Immature natural killer cell (primary cell): Measurements from ENCODE around the gene ARHGEF10L. TPM values are rescaled to one million over a fixed set of nuclear protein-coding genes. Genes with fewer than 3 reads are reported as not detected.

Source experiments
- DNase-seq, 3 donors: peaks; one replicate each; pipeline ENCODE4 v3.0.0; 2022; ENCODE audit warnings: mixed read lengths in 1 of 3
- H3K27ac Mint-ChIP-seq, 6 donors: one replicate each; pipeline ENCODE4 v1.8.0; 2020; ENCODE audit warnings: mixed read lengths in 6 of 6, mild to moderate bottlenecking in 5 of 6, inconsistent platforms in 4 of 6, moderate library complexity in 3 of 6
- H3K27me3 Mint-ChIP-seq, 3 donors: one replicate each; pipeline ENCODE4 v1.8.0; 2020 to 2021; ENCODE audit warnings: low read depth in 3 of 3, mild to moderate bottlenecking in 3 of 3, mixed read lengths in 3 of 3, moderate library complexity in 3 of 3, inconsistent platforms in 1 of 3
- H3K36me3 Mint-ChIP-seq, 3 donors: one replicate each; pipeline ENCODE4 v1.8.0; 2020; ENCODE audit warnings: mixed read lengths in 3 of 3, inconsistent platforms in 2 of 3, mild to moderate bottlenecking in 2 of 3
- H3K4me1 Mint-ChIP-seq, 2 donors: one replicate each; pipeline ENCODE4 v1.8.0; 2020; ENCODE audit warnings: inconsistent platforms in 2 of 2, mild to moderate bottlenecking in 2 of 2, mixed read lengths in 2 of 2, moderate library complexity in 1 of 2
- H3K4me3 Mint-ChIP-seq, 5 donors: one replicate each; pipeline ENCODE4 v1.8.0; 2020; ENCODE audit warnings: mild to moderate bottlenecking in 5 of 5, mixed read lengths in 5 of 5, inconsistent platforms in 3 of 5, moderate library complexity in 3 of 5
- H3K9me3 Mint-ChIP-seq, 6 donors: one replicate each; pipeline ENCODE4 v1.8.0; 2020; ENCODE audit warnings: mild to moderate bottlenecking in 6 of 6, mixed read lengths in 6 of 6, inconsistent platforms in 4 of 6, moderate library complexity in 3 of 6
- polyA plus RNA-seq, 3 donors: library from polyadenylated mRNA; unstranded; fragments of 300-500 nt; fragmentation: Illumina TruSeq; gene quantifications; one replicate each; pipeline ENCODE4 v1.2.3, GENCODE V29; 2021

Gene ARHGEF10L
- polyA plus RNA-seq, 3 donors from 2014 or later, result 0.17 to 0.20 TPM; not detected in 1

- Mint-ChIP-seq H3K27ac (no peak overlapping the region), H3K27me3 (peaks cover 0 to 5% (median 0%) of the 10 kb centered on the region in 3 donors), H3K9me3 (no peaks in the 10 kb centered on the region), H3K4me1 (no peaks in the 10 kb centered on the region), H3K4me3 (no peak overlapping the region), H3K36me3 (no peaks in the 10 kb centered on the region)
- no peak for DNase-seq
Observed at GRCh38 chr1:17563494-17564281, 24.2 kb downstream of the ARHGEF10L start.

GRCh38 chr1:17564458-17565393, 25.2 kb downstream of the ARHGEF10L start:
- H3K9me3 Mint-ChIP-seq, result no peaks in the 10 kb centered on the region
- H3K27ac Mint-ChIP-seq, result no peak overlapping the region
- H3K4me1 Mint-ChIP-seq, result no peaks in the 10 kb centered on the region
- H3K36me3 Mint-ChIP-seq, result no peaks in the 10 kb centered on the region
- DNase-seq, result no peak
- H3K4me3 Mint-ChIP-seq, result no peak overlapping the region
- H3K27me3 Mint-ChIP-seq, result peaks cover 0 to 5% (median 0%) of the 10 kb centered on the region in 3 donors

- Mint-ChIP-seq H3K4me3 (no peak overlapping the region), H3K27ac (no peak overlapping the region), H3K4me1 (no peaks in the 10 kb centered on the region), H3K27me3 (peaks cover 0 to 5% (median 0%) of the 10 kb centered on the region in 3 donors), H3K36me3 (no peaks in the 10 kb centered on the region), H3K9me3 (no peaks in the 10 kb centered on the region)
- DNase-seq, result no peak
Observed at GRCh38 chr1:17565461-17566252, 26.2 kb downstream of the ARHGEF10L start.

GRCh38 chr1:17566417-17566816, 26.9 kb downstream of the ARHGEF10L start:
- H3K27me3 Mint-ChIP-seq, result peaks cover 2 to 5% (median 3%) of the 10 kb centered on the region in 3 donors
- no peaks in the 10 kb centered on the region for H3K4me1 Mint-ChIP-seq
- DNase-seq, result no peak
- H3K36me3 Mint-ChIP-seq, result no peaks in the 10 kb centered on the region
- no peaks in the 10 kb centered on the region for H3K9me3 Mint-ChIP-seq
- no peak overlapping the region for H3K27ac Mint-ChIP-seq
- no peak overlapping the region for H3K4me3 Mint-ChIP-seq

- H3K27ac Mint-ChIP-seq, result no peak overlapping the region
Observed at GRCh38 chr1:17566892-17567291, 27.4 kb downstream of the ARHGEF10L start.

GRCh38 chr1:17567582-17567981, 28.1 kb downstream of the ARHGEF10L start:
- no peaks in the 10 kb centered on the region for H3K9me3 Mint-ChIP-seq
- H3K4me3 Mint-ChIP-seq, result no peak overlapping the region
- no peak for DNase-seq
- no peaks in the 10 kb centered on the region for H3K36me3 Mint-ChIP-seq
- no peak overlapping the region for H3K27ac Mint-ChIP-seq
- peaks cover 0 to 3% (median 2%) of the 10 kb centered on the region in 3 donors for H3K27me3 Mint-ChIP-seq
- H3K4me1 Mint-ChIP-seq, result no peaks in the 10 kb centered on the region

More at GRCh38 chr1:17566892-17567291, 27.4 kb downstream of the ARHGEF10L start:
- no peaks in the 10 kb centered on the region for H3K9me3 Mint-ChIP-seq
- H3K4me3 Mint-ChIP-seq, result no peak overlapping the region
- H3K27me3 Mint-ChIP-seq, result peaks cover 2 to 3% (median 2%) of the 10 kb centered on the region in 3 donors
- DNase-seq, result no peak
- H3K4me1 Mint-ChIP-seq, result no peaks in the 10 kb centered on the region
- no peaks in the 10 kb centered on the region for H3K36me3 Mint-ChIP-seq

- Mint-ChIP-seq H3K9me3 (no peaks in the 10 kb centered on the region), H3K4me1 (no peaks in the 10 kb centered on the region), H3K36me3 (no peaks in the 10 kb centered on the region), H3K27me3 (peaks cover 0 to 3% (median 2%) of the 10 kb centered on the region in 3 donors), H3K27ac (peak overlapping the region in 1 of 6 donors; percentile 25), H3K4me3 (no peak overlapping the region)
- no peak for DNase-seq
Observed at GRCh38 chr1:17568014-17568900, 28.8 kb downstream of the ARHGEF10L start.

- H3K27me3 Mint-ChIP-seq, result peaks cover 0 to 3% (median 2%) of the 10 kb centered on the region in 3 donors
- H3K4me3 Mint-ChIP-seq, result no peak overlapping the region
- no peak for DNase-seq
- no peaks in the 10 kb centered on the region for H3K9me3 Mint-ChIP-seq
- no peaks in the 10 kb centered on the region for H3K36me3 Mint-ChIP-seq
- H3K27ac Mint-ChIP-seq, result no peak overlapping the region
- H3K4me1 Mint-ChIP-seq, result no peaks in the 10 kb centered on the region
Observed at GRCh38 chr1:17569200-17570139, 30.0 kb downstream of the ARHGEF10L start.

GRCh38 chr1:17570228-17570627, 30.7 kb downstream of the ARHGEF10L start:
- no peak overlapping the region for H3K27ac Mint-ChIP-seq

GRCh38 chr1:17572264-17572985, 32.9 kb downstream of the ARHGEF10L start:
- Mint-ChIP-seq H3K27ac (no peak overlapping the region), H3K4me3 (no peak overlapping the region), H3K4me1 (no peaks in the 10 kb centered on the region), H3K9me3 (no peaks in the 10 kb centered on the region), H3K27me3 (peaks cover 2 to 3% (median 3%) of the 10 kb centered on the region in 3 donors), H3K36me3 (no peaks in the 10 kb centered on the region)
- no peak for DNase-seq

More at GRCh38 chr1:17570228-17570627, 30.7 kb downstream of the ARHGEF10L start:
- H3K9me3 Mint-ChIP-seq, result no peaks in the 10 kb centered on the region
- no peak for DNase-seq
- H3K36me3 Mint-ChIP-seq, result no peaks in the 10 kb centered on the region
- H3K27me3 Mint-ChIP-seq, result peaks cover 2 to 3% (median 3%) of the 10 kb centered on the region in 3 donors
- H3K4me1 Mint-ChIP-seq, result no peaks in the 10 kb centered on the region
- H3K4me3 Mint-ChIP-seq, result no peak overlapping the region

- Mint-ChIP-seq H3K4me3 (no peak overlapping the region), H3K9me3 (no peaks in the 10 kb centered on the region), H3K27me3 (peaks cover 2 to 3% (median 3%) of the 10 kb centered on the region in 3 donors), H3K36me3 (no peaks in the 10 kb centered on the region), H3K27ac (no peak overlapping the region), H3K4me1 (no peaks in the 10 kb centered on the region)
- DNase-seq, result no peak
Observed at GRCh38 chr1:17573518-17574041, 34.1 kb downstream of the ARHGEF10L start.
